ENCODE measurements around the gene PRMT1. TPM values are rescaled to one million over a fixed set of nuclear protein-coding genes. Genes with fewer than 3 reads are reported as not detected.

The PRMT1 gene
- polyA plus RNA-seq, 1 donor from 2014 or later, result 610 TPM

DNA sequence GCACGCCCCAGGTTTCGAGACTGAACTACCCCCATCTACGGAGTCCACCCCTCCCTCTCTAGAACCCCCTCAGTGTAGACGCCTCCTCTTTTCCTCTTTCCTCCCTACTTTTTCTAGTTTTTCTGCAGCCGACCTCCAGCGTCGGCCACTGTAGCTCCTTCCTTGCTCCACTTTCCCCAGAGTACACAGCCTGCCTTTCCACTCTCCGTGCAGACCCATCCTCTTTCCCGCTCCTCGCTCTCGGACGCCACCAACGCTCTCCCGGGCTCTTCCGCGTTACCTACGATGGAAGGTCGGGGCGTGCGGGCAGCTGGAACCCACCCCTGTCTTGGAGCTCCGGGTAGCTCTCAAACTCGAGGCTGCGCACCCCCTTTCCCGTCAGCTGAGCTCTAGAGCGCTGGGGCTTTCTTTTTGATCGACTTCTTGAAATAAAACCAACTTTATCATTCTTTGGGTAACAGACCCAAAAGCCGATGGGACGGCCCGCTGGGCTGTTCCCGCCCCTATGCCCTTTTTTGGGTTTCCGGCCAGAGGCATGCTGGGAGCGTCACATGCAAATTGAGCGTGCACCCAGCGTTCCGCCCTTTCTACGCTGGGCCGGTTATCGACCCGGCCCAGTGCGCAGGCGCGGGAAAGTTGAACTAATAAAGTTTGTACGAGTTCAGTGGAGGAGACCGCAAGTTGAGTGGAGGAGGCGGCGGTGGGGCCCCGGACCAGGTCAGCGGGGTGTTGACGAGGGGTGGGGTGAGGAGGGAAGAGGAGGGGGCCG lies 11.5 kb upstream of the PRMT1 start, which contains the start of the genes BCL2L12 and IRF3:
TSS of gene BCL2L12 (plus strand) at position 583 of the 769 bp plus-strand sequence. CDS start 760 bp downstream, outside the sequence.
TSS of gene IRF3 (minus strand) at position 507 of the 769 bp plus-strand sequence. CDS start 1,019 bp downstream, outside the sequence.
- Histone ChIP-seq H2AFZ (ENCODE audit: low read depth, low read length) (peak within 1 kb of the TSS; percentile 56), H3F3A (ENCODE audit: insufficient read depth, low read length, poor library complexity, severe bottlenecking) (no peaks in the 10 kb centered on the region)

DNA sequence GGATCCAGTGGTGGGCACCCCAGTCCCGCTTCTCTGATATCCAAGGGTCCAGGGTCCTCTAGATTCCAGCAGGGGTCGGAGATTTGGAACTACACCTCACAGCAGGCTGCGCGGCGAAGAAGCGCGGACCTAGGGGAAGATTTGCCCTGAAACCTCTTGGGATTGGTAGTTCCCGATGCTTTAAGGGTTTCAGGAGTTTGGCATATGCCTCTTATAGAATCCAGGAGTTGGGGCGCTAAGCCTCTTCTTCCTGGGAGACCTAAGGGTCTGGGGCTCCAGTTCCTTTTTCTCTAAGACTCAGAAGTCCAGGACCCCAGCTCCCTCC lies 11.0 kb upstream of the PRMT1 start:
- Histone ChIP-seq H3K27ac (ENCODE audit: low read length) (no peak overlapping the region), H3K9ac (ENCODE audit: low read length) (no peak overlapping the region), H3K4me2 (ENCODE audit: low read length) (no peak overlapping the region), H3K9me3 (ENCODE audit: low read length) (no peaks in the 10 kb centered on the region), H3F3A (ENCODE audit: insufficient read depth, low read length, poor library complexity, severe bottlenecking) (no peaks in the 10 kb centered on the region), H3K27me3 (ENCODE audit: insufficient read depth, low read depth, low read length) (no peaks in the 10 kb centered on the region), H3K36me3 (ENCODE audit: insufficient read depth, low read length) (no peaks in the 10 kb centered on the region), H3K9me2 (ENCODE audit: insufficient read depth, low read length) (no peaks in the 10 kb centered on the region), H4K20me1 (ENCODE audit: insufficient read depth) (no peaks in the 10 kb centered on the region), H2AFZ (ENCODE audit: low read depth, low read length) (no peak overlapping the region), H3K4me3 (ENCODE audit: low read length) (peak overlapping the region; percentile 77), H3K79me2 (replicated peaks; ENCODE audit: insufficient read depth, low read length) (no peaks in the 10 kb centered on the region)
- TF ChIP-seq MXI1 (conservative IDR thresholded peaks at IDR 0.05; ENCODE audit: poor library complexity, severe bottlenecking) (no peak), EZH2 (IDR thresholded peaks at IDR 0.05; ENCODE audit: borderline replicate concordance, insufficient read depth, low read length, poor library complexity, severe bottlenecking) (no peak), POLR2AphosphoS5 (IDR thresholded peaks at IDR 0.05) (no peak), EP300 (conservative IDR thresholded peaks at IDR 0.05; ENCODE audit: poor library complexity, severe bottlenecking) (no peak), RAD21 (conservative IDR thresholded peaks at IDR 0.05) (no peak), TAF1 (IDR thresholded peaks at IDR 0.05; ENCODE audit: low read depth) (no peak), SMC3 (conservative IDR thresholded peaks at IDR 0.05; ENCODE audit: poor library complexity) (no peak)
- TF ChIP-seq, protein P1, sequence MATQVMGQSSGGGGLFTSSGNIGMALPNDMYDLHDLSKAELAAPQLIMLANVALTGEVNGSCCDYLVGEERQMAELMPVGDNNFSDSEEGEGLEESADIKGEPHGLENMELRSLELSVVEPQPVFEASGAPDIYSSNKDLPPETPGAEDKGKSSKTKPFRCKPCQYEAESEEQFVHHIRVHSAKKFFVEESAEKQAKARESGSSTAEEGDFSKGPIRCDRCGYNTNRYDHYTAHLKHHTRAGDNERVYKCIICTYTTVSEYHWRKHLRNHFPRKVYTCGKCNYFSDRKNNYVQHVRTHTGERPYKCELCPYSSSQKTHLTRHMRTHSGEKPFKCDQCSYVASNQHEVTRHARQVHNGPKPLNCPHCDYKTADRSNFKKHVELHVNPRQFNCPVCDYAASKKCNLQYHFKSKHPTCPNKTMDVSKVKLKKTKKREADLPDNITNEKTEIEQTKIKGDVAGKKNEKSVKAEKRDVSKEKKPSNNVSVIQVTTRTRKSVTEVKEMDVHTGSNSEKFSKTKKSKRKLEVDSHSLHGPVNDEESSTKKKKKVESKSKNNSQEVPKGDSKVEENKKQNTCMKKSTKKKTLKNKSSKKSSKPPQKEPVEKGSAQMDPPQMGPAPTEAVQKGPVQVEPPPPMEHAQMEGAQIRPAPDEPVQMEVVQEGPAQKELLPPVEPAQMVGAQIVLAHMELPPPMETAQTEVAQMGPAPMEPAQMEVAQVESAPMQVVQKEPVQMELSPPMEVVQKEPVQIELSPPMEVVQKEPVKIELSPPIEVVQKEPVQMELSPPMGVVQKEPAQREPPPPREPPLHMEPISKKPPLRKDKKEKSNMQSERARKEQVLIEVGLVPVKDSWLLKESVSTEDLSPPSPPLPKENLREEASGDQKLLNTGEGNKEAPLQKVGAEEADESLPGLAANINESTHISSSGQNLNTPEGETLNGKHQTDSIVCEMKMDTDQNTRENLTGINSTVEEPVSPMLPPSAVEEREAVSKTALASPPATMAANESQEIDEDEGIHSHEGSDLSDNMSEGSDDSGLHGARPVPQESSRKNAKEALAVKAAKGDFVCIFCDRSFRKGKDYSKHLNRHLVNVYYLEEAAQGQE (IDR thresholded peaks at IDR 0.05; ENCODE audit: borderline replicate concordance), result no peak
- TF ChIP-seq, protein P2, sequence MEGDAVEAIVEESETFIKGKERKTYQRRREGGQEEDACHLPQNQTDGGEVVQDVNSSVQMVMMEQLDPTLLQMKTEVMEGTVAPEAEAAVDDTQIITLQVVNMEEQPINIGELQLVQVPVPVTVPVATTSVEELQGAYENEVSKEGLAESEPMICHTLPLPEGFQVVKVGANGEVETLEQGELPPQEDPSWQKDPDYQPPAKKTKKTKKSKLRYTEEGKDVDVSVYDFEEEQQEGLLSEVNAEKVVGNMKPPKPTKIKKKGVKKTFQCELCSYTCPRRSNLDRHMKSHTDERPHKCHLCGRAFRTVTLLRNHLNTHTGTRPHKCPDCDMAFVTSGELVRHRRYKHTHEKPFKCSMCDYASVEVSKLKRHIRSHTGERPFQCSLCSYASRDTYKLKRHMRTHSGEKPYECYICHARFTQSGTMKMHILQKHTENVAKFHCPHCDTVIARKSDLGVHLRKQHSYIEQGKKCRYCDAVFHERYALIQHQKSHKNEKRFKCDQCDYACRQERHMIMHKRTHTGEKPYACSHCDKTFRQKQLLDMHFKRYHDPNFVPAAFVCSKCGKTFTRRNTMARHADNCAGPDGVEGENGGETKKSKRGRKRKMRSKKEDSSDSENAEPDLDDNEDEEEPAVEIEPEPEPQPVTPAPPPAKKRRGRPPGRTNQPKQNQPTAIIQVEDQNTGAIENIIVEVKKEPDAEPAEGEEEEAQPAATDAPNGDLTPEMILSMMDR (IDR thresholded peaks at IDR 0.05; ENCODE audit: poor library complexity, severe bottlenecking), result no peak

More for the DNA sequence above, 11.5 kb upstream of the PRMT1 start, which contains the start of the genes BCL2L12 and IRF3:
- H3K4me3 ChIP-seq (ENCODE audit: low read length), result peak within 1 kb of the TSS; percentile 77
- H3K79me2 ChIP-seq (replicated peaks; ENCODE audit: insufficient read depth, low read length), result no peaks in the 10 kb centered on the region
- peak within 1 kb of the TSS; percentile 48 for H3K27ac ChIP-seq (ENCODE audit: low read length)
- H3K36me3 ChIP-seq (ENCODE audit: insufficient read depth, low read length), result no peaks in the 10 kb centered on the region
- no peaks in the 10 kb centered on the region for H3K9me2 ChIP-seq (ENCODE audit: insufficient read depth, low read length)
- H3K9me3 ChIP-seq (ENCODE audit: low read length), result no peaks in the 10 kb centered on the region
- H4K20me1 ChIP-seq (ENCODE audit: insufficient read depth), result no peaks in the 10 kb centered on the region
- H3K27me3 ChIP-seq (ENCODE audit: insufficient read depth, low read depth, low read length), result no peaks in the 10 kb centered on the region
- TF ChIP-seq RAD21 (conservative IDR thresholded peaks at IDR 0.05), result no peak
- TF ChIP-seq EZH2 (IDR thresholded peaks at IDR 0.05; ENCODE audit: borderline replicate concordance, insufficient read depth, low read length, poor library complexity, severe bottlenecking), result no peak
- TF ChIP-seq, protein P1 (IDR thresholded peaks at IDR 0.05; ENCODE audit: borderline replicate concordance), result no peak
- no peak for TF ChIP-seq SMC3 (conservative IDR thresholded peaks at IDR 0.05; ENCODE audit: poor library complexity)
- TF ChIP-seq EP300 (conservative IDR thresholded peaks at IDR 0.05; ENCODE audit: poor library complexity, severe bottlenecking), result no peak
- peak; percentile 62 for TF ChIP-seq MXI1 (conservative IDR thresholded peaks at IDR 0.05; ENCODE audit: poor library complexity, severe bottlenecking)
- peak; percentile 43 for TF ChIP-seq TAF1 (IDR thresholded peaks at IDR 0.05; ENCODE audit: low read depth)
- TF ChIP-seq, protein P2 (IDR thresholded peaks at IDR 0.05; ENCODE audit: poor library complexity, severe bottlenecking), result no peak
- peak within 1 kb of the TSS; percentile 68 for H3K9ac ChIP-seq (ENCODE audit: low read length)
- H3K4me2 ChIP-seq (ENCODE audit: low read length), result peak within 1 kb of the TSS; percentile 85
